ENCODE measurements around the gene WAPL. TPM values are rescaled to one million over a fixed set of nuclear protein-coding genes. Genes with fewer than 3 reads are reported as not detected.
"Not testable (repeated sequence)": the region's sequence is repeated elsewhere in the genome, so short reads cannot be mapped to it uniquely, and the experiment has no call there.

The WAPL gene
- total and polyA plus RNA-seq, 2 of the 8 experiments (the other 6 are each of a cell fraction or from before 2014, with no cell fraction given), result 12.8 to 48.1 TPM

DNA sequence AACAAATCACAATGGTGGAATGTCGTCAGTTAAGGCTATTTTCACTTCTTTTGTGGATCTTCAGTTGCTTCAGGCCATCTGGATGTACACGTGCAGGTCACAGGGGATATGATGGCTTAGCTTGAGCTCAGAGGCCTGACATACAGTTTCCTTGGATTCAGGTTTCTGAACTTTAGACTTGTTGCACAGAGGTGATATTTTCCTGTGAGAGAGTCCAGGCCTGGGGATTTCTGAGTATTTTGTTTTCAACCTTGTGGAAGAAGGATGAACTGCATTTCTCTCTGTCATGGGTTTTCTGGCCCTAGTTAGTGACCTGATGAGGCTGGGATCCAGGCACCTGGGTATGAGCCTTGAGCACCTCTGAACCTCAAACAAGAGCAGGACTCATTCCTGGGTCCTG, 44.9 kb upstream of the WAPL start:
- CTCF ChIA-PET (ENCODE audit: partially characterized antibody), result interaction anchor here (2.2 to 8.7 kb wide), 2 partner anchors 8 to 16 kb away, joined by 5 to 44 read pairs; no protein-coding TSS in a partner anchor
- not testable (repeated sequence) for DNase-seq (ENCODE audit: low read depth in 1 of 2, low spot score in 2 of 2); H2BK20ac ChIP-seq (ENCODE audit: low read length)

More for the DNA sequence above, 44.9 kb upstream of the WAPL start:
- H3K18ac ChIP-seq (ENCODE audit: extremely low read depth, low read length); H2AFZ ChIP-seq (ENCODE audit: low read length); H3K36me3 ChIP-seq (ENCODE audit: control insufficient read depth in 2 of 4, insufficient read depth in 4 of 4, low read length in 3 of 4); H3K4me3 ChIP-seq (ENCODE audit: extremely low read depth in 1 of 4, insufficient read depth in 2 of 4, low read depth in 3 of 4, low read length in 4 of 4); H3K9me3 ChIP-seq (ENCODE audit: insufficient read depth in 2 of 2, low read depth in 1 of 2, low read length in 1 of 2); H4K91ac ChIP-seq (replicated peaks; ENCODE audit: insufficient read length, low read length); H3K9ac ChIP-seq (replicated peaks in 1 of 4; ENCODE audit: extremely low read depth in 1 of 4, low read depth in 3 of 4, low read length in 3 of 4); H2BK12ac ChIP-seq (ENCODE audit: low read depth, low read length); POLR2A ChIA-PET (ENCODE audit: partially characterized antibody); H3K79me1 ChIP-seq (ENCODE audit: low read depth, low read length); H3K4me1 ChIP-seq (replicated peaks in 1 of 4; ENCODE audit: control insufficient read depth in 3 of 4, insufficient read depth in 4 of 4, low read length in 3 of 4); H4K5ac ChIP-seq (ENCODE audit: insufficient read length, low read depth, low read length); H3K4me2 ChIP-seq (ENCODE audit: insufficient read depth in 1 of 2, low read depth in 2 of 2, low read length in 2 of 2); H3K79me2 ChIP-seq (ENCODE audit: control insufficient read depth in 1 of 2, insufficient read depth in 2 of 2, low read length in 2 of 2); H4K20me1 ChIP-seq (replicated peaks in 1 of 2; ENCODE audit: control insufficient read depth in 1 of 2, insufficient read depth in 2 of 2, low read length in 2 of 2); H3K23ac ChIP-seq (ENCODE audit: insufficient read length); H3K56ac ChIP-seq (replicated peaks; ENCODE audit: insufficient read length, low read depth, low read length); H3K27ac ChIP-seq (ENCODE audit: low read depth, low read length); H3K4ac ChIP-seq (replicated peaks; ENCODE audit: insufficient read length, low read depth, low read length); H3K23me2 ChIP-seq (ENCODE audit: low read depth, low read length); FAIRE-seq; H3K14ac ChIP-seq (ENCODE audit: insufficient read length); H3K27me3 ChIP-seq (replicated peaks in 1 of 4; ENCODE audit: control insufficient read depth in 3 of 4, extremely low read depth in 1 of 4, insufficient read depth in 3 of 4, low read length in 3 of 4); H4K8ac ChIP-seq (ENCODE audit: extremely low read depth, insufficient read depth, low read length); H2AK5ac ChIP-seq (ENCODE audit: low read depth, low read length); H2BK120ac ChIP-seq (replicated peaks; ENCODE audit: low read depth, low read length); H2BK5ac ChIP-seq (ENCODE audit: low read depth, low read length): not testable (repeated sequence)
- WGBS, 2 experiments (ENCODE audit: extremely low coverage in 1 of 2, insufficient coverage in 1 of 2, insufficient read length in 1 of 2, insufficient replicate concordance in 2 of 2, low coverage in 1 of 2, low lambda C conversion rate in 2 of 2, missing lambda C conversion rate in 1 of 2), result 94% methylated on average over 2 of the region's 2 CpGs; no CpG with 5 or more reads in 1 of the 2 experiments
- TF ChIP-seq, protein P1, sequence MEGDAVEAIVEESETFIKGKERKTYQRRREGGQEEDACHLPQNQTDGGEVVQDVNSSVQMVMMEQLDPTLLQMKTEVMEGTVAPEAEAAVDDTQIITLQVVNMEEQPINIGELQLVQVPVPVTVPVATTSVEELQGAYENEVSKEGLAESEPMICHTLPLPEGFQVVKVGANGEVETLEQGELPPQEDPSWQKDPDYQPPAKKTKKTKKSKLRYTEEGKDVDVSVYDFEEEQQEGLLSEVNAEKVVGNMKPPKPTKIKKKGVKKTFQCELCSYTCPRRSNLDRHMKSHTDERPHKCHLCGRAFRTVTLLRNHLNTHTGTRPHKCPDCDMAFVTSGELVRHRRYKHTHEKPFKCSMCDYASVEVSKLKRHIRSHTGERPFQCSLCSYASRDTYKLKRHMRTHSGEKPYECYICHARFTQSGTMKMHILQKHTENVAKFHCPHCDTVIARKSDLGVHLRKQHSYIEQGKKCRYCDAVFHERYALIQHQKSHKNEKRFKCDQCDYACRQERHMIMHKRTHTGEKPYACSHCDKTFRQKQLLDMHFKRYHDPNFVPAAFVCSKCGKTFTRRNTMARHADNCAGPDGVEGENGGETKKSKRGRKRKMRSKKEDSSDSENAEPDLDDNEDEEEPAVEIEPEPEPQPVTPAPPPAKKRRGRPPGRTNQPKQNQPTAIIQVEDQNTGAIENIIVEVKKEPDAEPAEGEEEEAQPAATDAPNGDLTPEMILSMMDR (IDR thresholded peaks at IDR 0.05; ENCODE audit: control extremely low read depth in 1 of 3, insufficient read depth in 1 of 3, low read depth in 1 of 3, low read length in 3 of 3), result 0 out of 4 replicates have a peak, but pooled peaks of 1 of the 3 experiments have one; percentile 8
- 0 out of 2 replicates have a peak overlapping the region, but pooled peaks have one; percentile 19 for H2BK15ac ChIP-seq (ENCODE audit: low read length)

All from H1 (cell line).